Glomerular visceral epithelial cell (primary cell): Measurements from ENCODE around the gene LAMC3.

ENCODE experiments used
- DNase-seq: peaks from one replicate; pipeline ENCODE4 v3.0.0-alpha.2; 2016; ENCODE audit errors: extremely low spot score

The LAMC3 gene

GRCh38 chr9:131008909-131009618 lies at the start of gene LAMC3:
Gene LAMC3, plus strand, starts transcription at chr9:131009174. Its CDS starts 41 bp downstream, at chr9:131009215.
- peak; percentile 12 for DNase-seq

GRCh38 chr9:130959809-130960334 lies 49.1 kb upstream of the LAMC3 start:
- DNase-seq: no peak

GRCh38 chr9:130960522-130961378 lies 48.2 kb upstream of the LAMC3 start:
- DNase-seq: no peak

GRCh38 chr9:130961511-130962300 lies 47.3 kb upstream of the LAMC3 start:
- no peak for DNase-seq

- DNase-seq: peak; percentile 94
Measured at GRCh38 chr9:130962418-130963316, 46.3 kb upstream of the LAMC3 start.

GRCh38 chr9:130963337-130963908 lies 45.6 kb upstream of the LAMC3 start:
- no peak for DNase-seq

- no peak for DNase-seq
Measured at GRCh38 chr9:130963916-130964315, 45.1 kb upstream of the LAMC3 start.

GRCh38 chr9:130965680-130966079 lies 43.3 kb upstream of the LAMC3 start:
- no peak for DNase-seq

GRCh38 chr9:130970052-130970451 lies 38.9 kb upstream of the LAMC3 start:
- DNase-seq: no peak

- no peak for DNase-seq
Measured at GRCh38 chr9:130970855-130971254, 38.1 kb upstream of the LAMC3 start.

- no peak for DNase-seq
Measured at GRCh38 chr9:130971294-130971849, 37.6 kb upstream of the LAMC3 start.

GRCh38 chr9:130972277-130972956 lies 36.6 kb upstream of the LAMC3 start:
- no peak for DNase-seq

- DNase-seq: no peak
Measured at GRCh38 chr9:130972957-130973685, 35.9 kb upstream of the LAMC3 start.

GRCh38 chr9:130973686-130974281 lies 35.2 kb upstream of the LAMC3 start:
- DNase-seq: no peak

GRCh38 chr9:130974697-130975096 lies 34.3 kb upstream of the LAMC3 start:
- no peak for DNase-seq

GRCh38 chr9:130975156-130975555 lies 33.8 kb upstream of the LAMC3 start:
- DNase-seq: no peak

- DNase-seq: no peak
Measured at GRCh38 chr9:130975932-130976841, 32.8 kb upstream of the LAMC3 start.
